Spleen (tissue), 7 donors: ENCODE measurements around the gene ATP5PB.

Experiments
- POLR2AphosphoS5 ChIP-seq, 3 donors: sonication (generic); formaldehyde crosslinking; IDR thresholded peaks; one replicate each; pipeline ENCODE4 v1.5.1; 2017; ENCODE audit warnings: antibody characterized with exemption in 3 of 3
- TF ChIP-seq, protein P1 (sequence below), 11 experiments: fragments of 200-600 bp in 7 of 11; fragments of 450-650 bp in 4 of 11; sonication (generic) in 4 of 11; IDR thresholded peaks in 8 of 11; conservative IDR thresholded peaks in 3 of 11; 1 replicate in 7 of 11; 2 replicates in 4 of 11; pipeline versions ENCODE4 v1.4.0 to v1.8.0; 2016 to 2021; ENCODE audit warnings: antibody characterized with exemption in 11 of 11, inconsistent platforms in 4 of 11, mild to moderate bottlenecking in 1 of 11
- donor health status: DM: no; HTN: no; CAD: no; lungs with moderate emphysema.
- donor health status: DM: no; HTN: no; CAD: no.
- donor health status: DM: no; HTN: no; CAD: no.

GRCh38 chr1:111463029-111463683, 13.9 kb downstream of the ATP5PB start:
- TF ChIP-seq, protein P1, sequence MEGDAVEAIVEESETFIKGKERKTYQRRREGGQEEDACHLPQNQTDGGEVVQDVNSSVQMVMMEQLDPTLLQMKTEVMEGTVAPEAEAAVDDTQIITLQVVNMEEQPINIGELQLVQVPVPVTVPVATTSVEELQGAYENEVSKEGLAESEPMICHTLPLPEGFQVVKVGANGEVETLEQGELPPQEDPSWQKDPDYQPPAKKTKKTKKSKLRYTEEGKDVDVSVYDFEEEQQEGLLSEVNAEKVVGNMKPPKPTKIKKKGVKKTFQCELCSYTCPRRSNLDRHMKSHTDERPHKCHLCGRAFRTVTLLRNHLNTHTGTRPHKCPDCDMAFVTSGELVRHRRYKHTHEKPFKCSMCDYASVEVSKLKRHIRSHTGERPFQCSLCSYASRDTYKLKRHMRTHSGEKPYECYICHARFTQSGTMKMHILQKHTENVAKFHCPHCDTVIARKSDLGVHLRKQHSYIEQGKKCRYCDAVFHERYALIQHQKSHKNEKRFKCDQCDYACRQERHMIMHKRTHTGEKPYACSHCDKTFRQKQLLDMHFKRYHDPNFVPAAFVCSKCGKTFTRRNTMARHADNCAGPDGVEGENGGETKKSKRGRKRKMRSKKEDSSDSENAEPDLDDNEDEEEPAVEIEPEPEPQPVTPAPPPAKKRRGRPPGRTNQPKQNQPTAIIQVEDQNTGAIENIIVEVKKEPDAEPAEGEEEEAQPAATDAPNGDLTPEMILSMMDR (IDR thresholded peaks at IDR 0.05 in 8 of 11, conservative IDR thresholded peaks at IDR 0.05 in 3 of 11): no peak
- no peak for TF ChIP-seq POLR2AphosphoS5 (IDR thresholded peaks at IDR 0.05)
